GM19193 (cell line): ENCODE results near the gene TMEM222.

ENCODE experiments used
- POLR2A ChIP-seq: IDR thresholded peaks from 4 replicates; pipeline ENCODE4 v1.6.1; 2011; ENCODE audit not compliant: insufficient read depth, insufficient read length; ENCODE audit errors: extremely low read depth

TMEM222 gene

GRCh38 chr1:27372022-27372807 lies 50.3 kb downstream of the TMEM222 start:
- TF ChIP-seq POLR2A: no peak

GRCh38 chr1:27372808-27373690 lies 51.1 kb downstream of the TMEM222 start:
- TF ChIP-seq POLR2A: no peak

- no peak for TF ChIP-seq POLR2A
These were observed 52.6 kb downstream of the TMEM222 start, which contains the start of gene FCN3 for GRCh38 chr1:27374362-27375086. TSS of gene FCN3 (minus strand) at chr1:27374824. CDS start at chr1:27374818, 6 bp downstream.

DNA sequence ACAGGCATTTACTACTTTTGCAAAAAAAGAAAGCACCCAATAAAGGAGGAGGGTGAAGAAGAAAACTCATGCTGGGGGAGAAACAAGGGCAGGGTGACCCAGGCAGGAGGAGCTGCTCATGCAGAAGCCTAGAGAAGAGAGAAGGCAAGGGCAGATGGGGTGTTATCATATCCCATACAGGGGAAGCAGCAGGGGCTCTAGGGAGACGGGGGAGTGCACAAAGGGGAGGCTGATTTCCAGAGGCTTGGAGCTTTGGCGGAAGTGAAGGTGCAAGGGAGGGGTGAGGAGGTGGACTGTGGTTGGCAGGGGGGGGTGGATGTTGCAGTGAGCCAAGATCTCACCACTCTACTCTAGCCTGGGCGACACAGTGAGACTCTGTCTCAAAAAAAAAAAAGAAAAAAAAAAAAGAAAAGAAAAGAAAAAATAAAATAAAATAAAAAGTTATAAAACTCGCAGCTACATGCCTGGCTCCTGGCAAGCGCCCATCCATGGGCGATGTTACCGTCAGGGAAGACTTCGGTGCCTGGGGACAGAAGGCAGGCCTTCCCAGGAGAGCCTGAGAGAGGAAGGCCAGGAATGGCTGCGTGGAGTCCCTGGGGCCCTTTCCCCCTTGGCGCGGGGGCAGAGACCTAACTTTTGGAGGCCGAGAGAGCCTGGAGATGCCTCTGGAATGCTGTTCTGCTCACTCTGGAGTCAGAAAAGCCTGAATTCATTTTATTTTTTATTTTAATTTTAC lies 56.0 kb downstream of the TMEM222 start:
- no peak for TF ChIP-seq POLR2A

- TF ChIP-seq POLR2A: no peak
These were observed 57.7 kb downstream of the TMEM222 start for GRCh38 chr1:27379564-27380122.

GRCh38 chr1:27380224-27380623 lies 58.3 kb downstream of the TMEM222 start:
- TF ChIP-seq POLR2A: no peak

DNA sequence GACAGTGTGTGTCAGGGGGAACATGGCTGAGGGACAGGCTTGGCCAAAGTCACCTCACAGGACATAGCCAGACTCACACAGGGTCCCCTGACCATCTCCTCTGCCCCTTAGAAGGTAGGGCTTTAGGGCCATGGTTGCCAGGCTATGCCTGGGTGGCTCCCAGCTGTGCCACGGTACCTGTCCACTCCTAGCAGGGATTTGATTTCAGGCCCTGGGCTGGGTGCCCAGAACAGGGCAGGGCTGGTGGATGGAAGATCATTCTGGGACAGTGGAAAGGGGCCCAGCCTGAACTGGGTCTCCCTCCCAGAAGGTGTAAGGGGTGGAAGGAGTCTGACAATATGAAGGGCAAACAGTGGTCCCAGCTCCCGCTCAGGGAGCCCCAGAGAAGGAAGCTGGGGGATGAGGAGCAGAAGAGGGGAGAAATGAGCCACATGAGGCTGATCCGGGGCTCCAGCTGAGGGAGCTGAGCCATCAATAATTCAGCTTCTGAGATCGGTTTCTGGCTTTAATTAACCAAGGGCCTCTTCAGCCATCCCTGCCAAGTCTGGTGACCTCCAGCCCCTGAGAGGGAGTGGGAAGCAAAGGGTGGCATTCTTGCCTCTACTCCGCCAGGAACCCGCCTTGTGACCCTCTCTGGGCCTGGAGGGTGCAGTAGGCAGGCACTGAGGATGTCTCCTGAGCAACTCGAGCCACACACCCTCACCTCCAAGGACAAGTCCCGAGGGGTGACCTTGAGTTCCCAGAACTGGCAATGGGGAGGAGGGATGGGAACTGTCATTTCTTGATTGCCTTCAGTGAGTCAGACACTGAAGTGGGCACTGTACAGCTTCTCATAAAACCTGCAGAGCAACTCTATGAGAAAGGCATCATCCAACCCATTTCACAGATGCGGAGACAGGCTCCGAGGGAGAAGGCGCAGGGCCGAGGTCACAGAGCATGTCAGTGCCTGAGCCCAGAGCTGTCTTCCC lies 59.1 kb downstream of the TMEM222 start:
- no peak for TF ChIP-seq POLR2A

DNA sequence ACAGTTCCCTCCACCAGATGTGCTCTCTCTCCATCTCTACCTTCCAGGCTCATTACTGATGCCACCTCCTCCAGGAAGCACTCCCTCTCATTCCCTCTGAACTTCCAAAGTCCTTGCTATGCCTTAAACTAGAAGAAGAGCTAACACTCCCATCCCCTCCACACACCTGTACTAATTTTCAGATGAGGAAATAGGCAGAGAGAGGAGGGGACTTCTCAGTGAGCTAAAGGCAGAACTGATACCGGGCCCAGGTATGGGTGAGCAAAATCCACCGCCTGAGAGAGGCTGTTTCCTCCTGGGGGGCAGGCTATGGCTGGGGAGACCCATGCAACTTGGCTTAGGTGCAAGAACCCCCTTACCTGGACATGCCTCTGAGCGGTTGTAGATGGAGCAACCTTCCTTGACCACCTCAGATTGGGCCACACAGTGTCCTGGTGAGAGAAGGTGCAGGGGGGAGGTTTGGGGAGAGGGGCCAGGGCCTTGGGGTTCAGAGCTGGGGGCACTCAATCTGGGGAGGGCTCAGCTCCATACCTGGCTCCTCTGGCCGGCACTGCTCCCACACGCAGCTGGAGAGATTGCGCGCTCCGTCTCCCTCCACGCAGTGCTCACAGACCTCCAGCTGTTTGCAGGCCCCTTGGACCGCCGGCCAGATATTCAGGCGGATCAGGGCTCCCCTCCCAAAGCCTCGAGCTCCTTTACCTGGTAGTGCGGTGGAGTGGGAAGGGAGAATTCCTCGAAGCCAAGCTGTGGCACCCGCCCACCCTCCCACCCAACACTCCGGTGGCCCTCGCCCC lies 60.2 kb downstream of the TMEM222 start:
- no peak for TF ChIP-seq POLR2A

DNA sequence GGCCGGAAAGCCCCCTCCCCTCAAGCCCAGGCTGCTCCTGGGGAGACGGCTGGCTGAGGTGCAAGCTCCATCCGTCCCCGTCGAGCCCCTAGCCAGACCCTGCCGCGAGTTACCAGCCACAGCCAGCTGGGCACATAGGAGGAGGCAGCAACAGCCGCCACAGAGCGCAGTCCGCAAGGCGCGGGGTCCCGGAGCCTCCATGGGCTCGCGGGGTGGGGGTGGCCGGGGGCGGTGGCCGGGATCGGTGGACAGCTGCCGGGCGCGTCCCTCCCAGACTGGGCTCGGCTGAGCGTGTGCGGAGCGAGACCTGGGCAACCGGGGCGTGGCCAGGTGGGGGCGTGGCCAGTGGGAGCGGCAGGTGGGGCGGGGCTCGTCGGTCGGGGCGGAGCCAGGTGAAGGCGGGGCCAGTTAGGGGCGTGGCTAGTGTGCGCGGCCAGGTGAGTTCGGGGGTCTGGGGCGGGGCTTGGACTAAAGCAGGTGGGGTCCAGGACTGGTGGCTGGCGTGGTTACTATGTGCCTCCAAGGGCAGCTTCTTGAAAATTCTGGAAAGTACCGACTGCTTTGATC lies 61.2 kb downstream of the TMEM222 start, which contains the start of gene CD164L2:
Gene CD164L2 (minus strand): TSS at position 295 of the 567 bp plus-strand sequence. CDS start 94 bp downstream, at position 201.
- TF ChIP-seq POLR2A: no peak

GRCh38 chr1:27383661-27384060 lies 61.7 kb downstream of the TMEM222 start:
- TF ChIP-seq POLR2A: no peak
